Gastroesophageal sphincter (tissue), 3 donors: ENCODE measurements around the gene NEK1.

Experiments used
- POLR2A ChIP-seq, 2 donors: fragments of 450-650 bp; IDR thresholded peaks; one replicate each; pipeline ENCODE4 v1.6.1; 2017; ENCODE audit warnings: antibody characterized with exemption in 2 of 2, mild to moderate bottlenecking in 2 of 2, moderate library complexity in 1 of 2
- POLR2AphosphoS5 ChIP-seq: sonication (generic); formaldehyde crosslinking; IDR thresholded peaks from one replicate; pipeline ENCODE4 v1.6.1; 2017; ENCODE audit warnings: antibody characterized with exemption
- TF ChIP-seq, protein P1 (sequence below), 4 experiments: fragments of 200-600 bp in 2 of 4; fragments of 450-650 bp in 2 of 4; sonication (generic) in 1 of 4; IDR thresholded peaks; one replicate each; pipeline ENCODE4 v1.5.1; 2017 to 2019; ENCODE audit warnings: antibody characterized with exemption in 4 of 4, mild to moderate bottlenecking in 2 of 4, moderate library complexity in 2 of 4

GRCh38 chr4:169645627-169646026 lies 33.2 kb upstream of the NEK1 start:
- TF ChIP-seq, protein P1, sequence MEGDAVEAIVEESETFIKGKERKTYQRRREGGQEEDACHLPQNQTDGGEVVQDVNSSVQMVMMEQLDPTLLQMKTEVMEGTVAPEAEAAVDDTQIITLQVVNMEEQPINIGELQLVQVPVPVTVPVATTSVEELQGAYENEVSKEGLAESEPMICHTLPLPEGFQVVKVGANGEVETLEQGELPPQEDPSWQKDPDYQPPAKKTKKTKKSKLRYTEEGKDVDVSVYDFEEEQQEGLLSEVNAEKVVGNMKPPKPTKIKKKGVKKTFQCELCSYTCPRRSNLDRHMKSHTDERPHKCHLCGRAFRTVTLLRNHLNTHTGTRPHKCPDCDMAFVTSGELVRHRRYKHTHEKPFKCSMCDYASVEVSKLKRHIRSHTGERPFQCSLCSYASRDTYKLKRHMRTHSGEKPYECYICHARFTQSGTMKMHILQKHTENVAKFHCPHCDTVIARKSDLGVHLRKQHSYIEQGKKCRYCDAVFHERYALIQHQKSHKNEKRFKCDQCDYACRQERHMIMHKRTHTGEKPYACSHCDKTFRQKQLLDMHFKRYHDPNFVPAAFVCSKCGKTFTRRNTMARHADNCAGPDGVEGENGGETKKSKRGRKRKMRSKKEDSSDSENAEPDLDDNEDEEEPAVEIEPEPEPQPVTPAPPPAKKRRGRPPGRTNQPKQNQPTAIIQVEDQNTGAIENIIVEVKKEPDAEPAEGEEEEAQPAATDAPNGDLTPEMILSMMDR (IDR thresholded peaks at IDR 0.05), result no peak
- TF ChIP-seq POLR2A (IDR thresholded peaks at IDR 0.05) (no peak), POLR2AphosphoS5 (no peak)
